ENCODE results near the gene SERINC2.
"Not testable (repeated sequence)": the region's sequence is repeated elsewhere in the genome, so short reads cannot be mapped to it uniquely, and the experiment has no call there.

SERINC2 gene

DNA sequence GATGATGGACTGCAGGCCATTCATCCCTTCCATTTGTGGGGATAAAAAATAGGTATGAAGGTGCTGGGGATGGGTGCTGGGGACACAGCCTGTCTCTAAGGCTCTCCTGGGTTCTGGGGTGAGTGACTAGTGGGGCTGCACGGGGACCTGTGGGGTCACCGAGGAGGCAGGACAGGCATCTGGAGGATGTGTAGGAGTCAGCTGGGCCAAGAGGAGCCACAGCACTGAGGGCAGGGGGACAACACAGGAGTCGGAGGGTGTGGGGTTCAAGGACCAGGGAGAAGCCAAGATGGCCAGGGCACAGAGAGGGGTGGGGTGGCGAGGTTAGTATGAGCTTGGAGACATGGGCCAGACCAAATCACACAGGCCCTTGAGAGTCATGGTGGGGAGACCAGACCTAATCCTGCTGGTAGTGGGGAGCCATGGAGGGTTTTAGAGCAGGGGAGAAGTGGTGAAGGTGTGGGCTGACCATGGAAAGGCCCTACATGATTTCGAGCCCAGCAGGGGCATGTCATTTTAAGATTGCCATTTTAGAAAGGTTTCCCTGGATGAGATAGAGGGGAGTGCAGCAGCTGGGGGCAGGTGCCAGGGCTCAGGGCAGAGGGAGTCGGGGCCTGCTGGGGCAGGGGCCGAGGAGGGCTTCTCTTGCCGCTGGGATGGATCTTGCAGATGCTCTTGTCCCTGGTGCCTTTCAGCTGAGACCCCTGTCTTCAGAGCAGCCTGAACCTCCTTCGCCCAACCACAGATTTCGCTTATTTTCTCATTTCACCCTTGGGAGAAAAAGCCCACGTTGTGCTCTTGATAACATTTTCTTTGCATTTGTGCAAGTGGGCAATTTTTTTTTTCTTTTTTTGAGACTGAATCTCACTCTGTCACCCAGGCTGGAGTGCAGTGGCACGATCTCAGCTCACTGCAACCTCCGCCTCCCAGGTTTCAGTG is 22.7 kb downstream of the SERINC2 start:
- no peak for DNase-seq

DNA sequence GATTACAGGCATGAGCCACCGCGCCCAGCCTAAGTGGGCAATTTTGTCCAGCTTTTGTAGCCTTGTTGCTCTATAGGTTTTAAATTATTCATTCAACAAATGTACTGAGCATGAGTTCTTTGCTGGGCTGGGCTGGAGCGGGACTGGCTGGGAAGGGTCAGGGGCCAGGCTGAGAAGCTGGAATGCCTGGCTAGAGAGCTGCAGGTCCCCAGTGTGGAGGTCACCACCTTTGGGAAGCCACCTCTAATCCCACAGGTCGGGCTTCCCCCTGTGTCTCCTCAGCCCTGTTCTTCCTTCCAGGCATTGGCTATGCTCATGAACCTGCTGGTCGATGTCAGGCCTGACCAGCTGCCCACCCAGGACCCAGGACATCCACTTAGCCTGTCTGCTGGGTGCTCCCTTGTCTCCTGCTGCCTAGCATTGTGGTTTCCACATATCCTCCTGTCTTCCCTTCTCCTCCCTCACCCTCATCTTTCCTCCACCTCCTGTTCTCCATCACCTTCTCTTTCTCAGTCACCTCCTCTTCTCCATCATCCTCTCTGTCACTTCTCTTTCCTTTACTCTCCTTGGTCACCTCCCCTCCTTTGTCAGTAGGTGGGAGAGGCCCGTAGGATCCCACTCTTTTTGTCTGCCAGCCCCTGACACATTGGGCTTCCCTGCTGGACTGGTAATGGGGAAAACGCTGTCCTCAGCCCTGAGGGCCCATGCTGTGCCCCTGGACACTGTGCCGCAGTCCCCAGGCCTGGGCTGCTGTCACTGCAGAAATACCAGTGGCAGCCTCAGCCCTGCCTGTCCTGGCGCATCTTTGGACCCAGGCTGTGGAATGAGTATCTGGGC is 23.8 kb downstream of the SERINC2 start:
- no peak for DNase-seq

DNA sequence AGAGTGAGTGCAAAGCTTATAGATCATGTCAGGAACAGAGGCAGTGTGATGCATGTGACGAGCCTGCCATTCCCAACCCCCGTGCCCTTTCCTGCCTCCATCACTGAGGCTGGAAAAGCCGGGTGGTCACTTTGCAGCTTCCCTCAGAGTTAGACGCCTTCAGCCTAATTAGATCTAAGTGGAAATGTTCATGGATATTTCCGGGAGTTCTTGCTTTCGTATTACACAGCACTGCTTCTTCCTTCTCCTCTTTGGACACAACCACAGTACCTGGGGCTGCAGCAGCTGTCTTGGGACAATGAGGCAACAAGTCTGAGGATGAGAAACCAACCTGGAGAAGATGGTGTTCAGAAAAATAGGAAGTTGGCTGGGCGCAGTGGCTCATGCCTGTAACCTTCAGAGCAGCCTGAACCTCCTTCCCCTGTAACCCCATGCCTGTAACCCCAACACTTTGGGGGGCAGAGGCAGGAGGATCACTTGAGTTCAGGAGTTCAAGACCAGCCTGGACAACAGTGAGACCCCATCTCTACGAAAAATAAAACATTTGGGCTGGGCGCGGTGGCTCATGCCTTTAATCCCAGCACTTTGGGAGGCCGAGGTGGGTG is 24.5 kb downstream of the SERINC2 start:
- DNase-seq, result no peak

DNA sequence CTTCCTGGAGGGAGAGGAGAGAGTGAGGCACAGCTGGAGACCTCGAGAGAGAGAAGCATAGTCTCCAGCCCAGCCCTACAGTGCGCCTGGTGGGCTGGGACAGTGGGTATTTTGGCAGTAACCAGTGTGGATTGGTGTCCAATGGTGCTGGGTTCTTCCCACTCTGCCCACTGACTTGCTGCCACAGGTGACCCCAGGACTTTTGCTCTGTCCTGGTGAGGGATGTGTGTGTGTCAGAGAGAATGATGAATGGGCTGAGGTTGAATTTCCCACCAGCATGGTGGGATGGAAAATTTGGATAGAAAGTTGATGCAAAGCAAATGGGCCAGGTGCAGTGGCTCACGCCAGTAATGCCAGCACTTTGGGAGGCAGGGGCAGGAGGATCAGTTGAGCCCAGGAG is 26.3 kb downstream of the SERINC2 start:
- no peak for DNase-seq

DNA sequence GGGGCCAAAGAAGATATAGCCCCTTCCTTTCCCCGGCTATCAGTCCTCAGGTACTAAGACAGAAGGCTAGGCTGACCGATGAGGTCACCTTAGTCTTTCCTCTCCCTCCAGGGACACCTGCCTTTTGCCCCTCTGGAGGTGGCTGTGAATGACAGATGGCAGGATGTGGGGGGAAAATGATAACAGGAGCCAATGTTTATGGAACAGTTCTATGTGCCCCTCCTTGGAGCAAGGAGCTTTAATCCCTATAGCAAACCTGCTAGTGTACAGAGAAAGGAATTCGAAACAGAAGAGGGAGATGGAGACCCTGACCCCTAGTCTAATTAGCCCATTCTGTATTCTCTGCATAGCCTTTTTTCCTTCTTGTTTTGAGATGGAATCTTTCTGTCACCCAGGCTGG is 28.1 kb downstream of the SERINC2 start:
- no peak for DNase-seq

DNA sequence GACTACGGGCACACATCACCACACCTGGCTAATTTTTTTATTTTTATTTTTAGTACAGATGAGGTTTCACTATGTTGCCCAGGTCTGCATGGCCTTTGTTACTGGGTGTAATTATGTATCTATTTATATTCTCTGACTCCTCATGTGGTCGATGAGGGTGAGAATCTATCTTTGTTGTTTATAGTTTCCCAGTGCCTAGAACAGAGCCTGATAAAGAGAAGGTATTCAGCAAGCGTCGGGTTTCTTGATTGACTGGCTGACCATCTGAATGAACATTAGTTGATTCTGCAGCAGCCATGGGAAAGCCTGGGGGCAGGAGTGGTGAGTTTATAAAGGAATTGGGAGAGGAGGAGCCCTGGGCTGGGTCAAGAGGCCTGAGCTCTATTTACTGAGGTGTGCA is 28.5 kb downstream of the SERINC2 start:
- no peak for DNase-seq

DNA sequence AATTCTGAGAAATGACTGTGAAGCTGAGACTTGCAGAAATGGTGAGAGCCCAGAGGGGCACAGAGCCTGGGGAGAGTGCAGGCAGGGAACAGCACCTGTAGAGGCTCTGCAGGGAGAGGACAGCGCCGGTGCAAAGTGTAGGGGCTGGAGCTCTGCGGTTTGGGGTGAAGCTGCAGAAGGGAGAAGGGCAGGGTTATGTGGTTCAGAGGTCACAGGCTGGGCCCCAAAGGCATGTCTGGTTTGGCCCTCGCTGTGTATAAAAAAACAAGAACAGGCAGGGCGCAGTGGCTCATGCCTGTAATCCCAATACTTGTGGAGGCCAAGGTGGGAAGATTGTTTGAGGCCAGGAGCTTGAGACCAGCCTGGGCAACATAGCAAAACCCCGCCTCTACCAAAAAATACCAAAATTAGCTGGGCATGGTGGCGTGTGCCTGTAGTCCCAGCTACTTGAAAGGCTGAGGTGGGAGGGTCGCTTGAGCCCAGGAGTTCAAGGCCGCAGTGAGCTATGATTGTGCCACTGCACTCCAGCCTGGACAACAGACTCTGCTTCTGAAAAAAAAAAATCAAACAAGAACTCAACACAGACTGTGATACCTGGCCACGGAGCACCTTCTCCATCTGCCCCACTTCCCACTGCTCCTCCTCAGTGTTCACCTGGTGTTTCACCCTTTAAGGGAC is 29.1 kb downstream of the SERINC2 start:
- DNase-seq, result no peak

DNA sequence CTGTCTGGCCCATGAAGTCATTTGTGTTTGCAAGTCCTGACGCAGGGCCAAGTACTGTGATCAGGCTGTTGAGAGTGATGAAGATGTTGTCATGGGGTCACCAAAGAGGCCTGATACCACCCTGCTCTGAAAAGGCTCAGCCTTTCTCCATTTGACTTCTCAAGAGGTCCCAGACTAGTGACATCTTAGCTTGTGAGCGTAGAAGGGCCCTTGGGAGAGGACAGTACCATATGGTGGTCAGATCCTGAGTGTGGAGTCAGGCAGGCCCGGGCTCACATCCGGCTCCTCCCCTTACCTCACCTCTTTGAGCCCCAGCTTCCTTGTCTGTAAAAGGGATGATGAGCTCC is 29.6 kb downstream of the SERINC2 start:
- no peak for DNase-seq

DNA sequence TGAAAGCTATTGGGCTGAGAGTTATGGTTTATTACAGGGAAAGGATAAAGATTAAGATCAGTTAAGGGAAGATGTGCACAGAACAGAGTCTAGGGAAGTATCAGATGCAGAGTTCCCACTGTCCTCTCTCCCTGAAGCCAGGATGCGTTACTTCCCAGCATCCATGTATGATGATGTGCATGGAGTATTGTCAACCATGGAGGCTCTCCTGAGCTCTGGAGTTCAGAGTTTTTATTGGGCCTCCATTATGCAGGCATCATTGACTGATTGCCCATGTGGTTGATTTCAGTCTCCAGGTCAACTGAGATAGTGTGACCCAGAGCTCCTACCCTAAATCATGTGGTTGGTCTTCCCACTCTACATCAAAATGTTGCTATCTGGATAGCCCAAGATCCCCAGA is 30.7 kb downstream of the SERINC2 start:
- DNase-seq, result no peak

DNA sequence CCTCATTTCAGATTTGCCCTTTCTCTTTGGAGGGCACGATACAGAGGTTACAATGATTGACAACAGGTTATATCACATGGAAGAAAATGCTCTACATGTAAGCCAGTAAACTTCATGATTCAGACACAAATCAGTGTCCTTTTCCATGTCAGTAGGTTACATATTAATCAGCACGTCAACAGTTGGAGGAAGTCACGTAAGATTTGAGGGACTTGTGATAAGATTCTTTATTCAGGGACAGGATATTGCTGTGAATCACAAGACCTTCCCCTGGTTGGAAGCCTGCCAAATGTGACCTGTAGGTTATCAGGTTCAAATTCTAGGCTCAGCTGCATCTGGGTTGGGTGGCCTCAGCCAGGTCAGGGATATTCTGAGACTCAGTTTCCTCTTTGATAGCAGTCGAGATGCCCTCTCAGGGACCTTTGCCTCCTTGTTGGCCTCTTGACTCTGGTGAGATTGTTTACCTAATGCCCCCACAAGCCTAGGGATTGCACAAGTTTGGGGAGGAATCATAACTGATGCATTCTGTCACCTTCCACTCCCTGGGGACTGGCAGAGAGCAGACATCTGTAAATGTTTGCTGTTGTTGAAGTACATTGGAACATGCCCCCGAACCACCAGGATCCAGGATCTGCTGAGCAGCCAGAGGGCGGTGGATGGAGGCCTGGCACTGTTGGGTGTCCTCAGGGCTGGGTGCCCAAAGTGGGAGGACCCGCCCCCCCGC is 31.9 kb downstream of the SERINC2 start:
- no peak for DNase-seq

DNA sequence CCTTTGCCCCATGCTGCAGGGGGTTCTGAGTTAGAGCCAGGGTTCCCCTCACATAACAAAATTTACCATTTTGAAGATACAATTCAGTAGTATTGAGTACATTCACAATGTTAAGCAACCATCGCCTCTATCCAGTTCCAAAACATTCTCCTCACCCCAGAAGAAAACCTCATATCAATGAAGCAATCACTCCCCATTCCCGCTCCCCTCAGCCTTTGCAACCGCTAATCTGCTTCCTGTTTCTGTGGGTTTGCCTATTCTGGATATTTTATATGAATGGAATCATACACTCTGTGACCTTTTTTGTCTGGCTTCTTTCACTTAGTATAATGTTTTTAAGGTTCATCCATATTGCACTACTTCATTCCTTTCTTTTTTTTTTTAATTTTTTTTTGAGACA is 32.9 kb downstream of the SERINC2 start:
- DNase-seq, result peak; percentile 39

DNA sequence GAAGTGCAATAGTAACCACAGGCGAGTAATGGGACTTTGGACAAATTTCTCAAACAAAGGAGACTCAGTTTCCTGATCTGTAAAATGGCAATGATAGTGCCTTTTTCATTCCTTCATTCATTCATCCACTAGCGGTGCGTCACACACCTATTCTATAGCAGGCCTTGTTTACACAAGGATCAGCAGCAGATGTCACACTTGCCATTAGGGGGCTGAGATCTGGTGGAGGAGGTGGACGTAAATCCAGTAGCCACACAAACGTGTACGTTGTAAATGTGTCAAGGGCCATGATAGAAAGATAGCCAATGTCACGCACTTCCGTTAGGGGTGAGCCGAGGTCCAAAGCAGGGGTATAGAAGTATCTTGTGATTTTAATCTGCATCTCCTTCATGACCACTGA is 34.2 kb downstream of the SERINC2 start:
- DNase-seq, result no peak

DNA sequence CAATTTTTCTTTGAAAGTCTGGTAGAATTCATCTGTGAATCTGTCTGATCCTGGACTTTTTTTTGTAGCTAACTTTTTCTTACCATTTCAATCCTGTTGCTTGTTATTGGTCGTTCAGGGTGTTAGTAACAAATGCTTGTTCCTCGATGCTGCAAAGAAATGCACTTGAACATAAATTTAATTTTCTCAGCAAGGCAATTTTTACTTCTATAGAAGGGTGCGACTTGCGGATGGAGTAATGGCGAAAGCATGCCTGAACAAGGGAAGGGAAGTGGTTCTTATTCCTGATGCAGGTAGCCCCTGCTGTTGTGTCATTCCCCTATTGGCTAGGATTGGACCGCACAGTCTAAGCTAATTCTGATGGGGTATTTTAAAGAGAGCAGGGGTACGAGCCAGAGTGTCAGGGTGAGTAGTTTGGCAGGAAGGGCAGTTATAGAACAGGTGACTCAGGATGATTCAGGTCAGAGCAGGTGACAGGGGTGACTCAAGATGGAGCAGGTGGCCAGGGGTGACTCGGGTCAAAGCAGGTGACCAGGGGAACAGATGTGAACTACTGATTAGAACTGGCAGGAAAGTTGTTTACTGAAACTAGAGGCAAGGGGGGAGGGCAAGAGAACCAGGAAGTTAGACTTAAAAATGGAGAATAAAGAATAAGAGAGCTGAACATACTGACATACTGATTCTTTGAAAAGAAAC is 40.5 kb downstream of the SERINC2 start:
- DNase-seq, result no peak

DNA sequence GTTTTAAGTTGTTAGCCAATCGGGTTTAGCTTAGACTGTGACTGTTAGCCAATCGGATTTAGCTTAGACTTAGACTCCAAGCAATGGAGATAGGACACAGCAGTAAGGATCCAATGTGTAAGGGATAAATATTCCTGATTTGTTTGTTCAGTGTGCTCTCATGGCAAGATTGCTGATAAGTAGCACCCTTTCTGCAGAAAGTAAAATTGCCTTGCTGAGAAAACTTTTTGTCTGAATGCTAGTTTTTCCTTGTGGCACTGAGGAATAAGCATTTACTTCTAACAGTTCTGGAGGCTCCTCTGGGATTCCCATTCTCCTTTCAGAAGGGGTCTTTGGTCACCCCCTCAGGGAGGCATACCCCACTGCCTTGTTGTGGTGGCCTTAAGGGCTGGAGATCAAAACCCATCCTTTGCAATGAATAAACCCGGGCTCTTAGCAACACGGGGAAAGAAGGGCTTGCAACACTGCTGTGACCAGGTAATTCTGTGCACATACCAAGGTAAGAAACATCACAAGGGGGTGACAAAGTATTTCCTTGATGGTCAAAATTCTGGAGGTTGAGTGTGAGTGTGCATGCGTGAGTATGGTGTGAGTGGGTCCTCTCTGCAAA is 45.4 kb downstream of the SERINC2 start:
- DNase-seq, result no peak

DNA sequence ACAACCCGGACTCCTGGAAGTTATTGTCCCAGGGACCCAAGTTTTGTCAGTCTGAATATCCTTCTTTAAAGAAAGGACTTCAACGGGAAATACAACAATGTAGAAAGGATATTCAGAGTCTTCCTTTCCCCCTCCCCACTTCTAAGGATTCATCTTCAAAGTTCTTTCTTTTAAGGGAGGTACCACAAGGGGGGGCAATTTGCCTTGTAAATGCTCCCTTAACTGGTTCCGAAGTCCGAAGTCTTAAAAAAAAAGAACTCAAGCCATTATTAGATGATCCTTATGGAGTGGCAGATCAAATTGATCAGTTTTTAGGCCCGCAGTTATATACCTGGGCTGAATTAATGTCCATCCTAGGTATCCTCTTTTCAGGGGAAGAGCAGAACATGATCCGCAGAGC is 47.0 kb downstream of the SERINC2 start:
- DNase-seq, result no peak

DNA sequence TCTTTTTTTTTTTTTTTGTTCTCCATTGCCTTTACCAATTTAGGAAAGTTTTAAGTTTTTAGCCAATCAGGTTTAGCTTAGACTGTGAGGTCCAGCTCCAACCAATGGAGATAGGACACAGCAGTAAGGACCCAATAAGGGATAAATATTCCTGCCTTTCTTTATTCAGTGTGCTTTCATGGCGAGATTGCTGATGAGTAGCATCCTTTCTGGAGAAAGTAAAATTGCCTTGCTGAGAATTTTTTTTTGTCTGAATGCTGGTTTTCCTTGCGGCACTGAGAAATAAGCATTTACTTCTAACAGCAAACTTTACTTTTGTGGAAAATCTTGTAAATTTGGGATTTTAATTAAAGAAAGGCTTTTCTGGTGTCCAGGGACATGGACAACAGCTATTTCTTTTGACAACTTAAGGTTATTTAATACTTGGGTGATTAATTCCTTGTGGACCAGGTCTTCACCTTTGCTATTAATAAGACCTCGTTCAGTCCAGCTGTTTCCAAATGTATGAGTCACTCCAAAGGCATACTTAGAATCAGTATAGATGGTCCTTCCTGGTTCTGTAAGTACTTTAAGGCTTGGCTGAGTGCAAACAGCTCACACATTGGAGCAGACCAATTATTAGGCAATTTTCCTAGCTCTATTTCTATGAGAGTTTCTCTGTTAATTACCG is 54.1 kb downstream of the SERINC2 start:
- DNase-seq, result no peak

DNA sequence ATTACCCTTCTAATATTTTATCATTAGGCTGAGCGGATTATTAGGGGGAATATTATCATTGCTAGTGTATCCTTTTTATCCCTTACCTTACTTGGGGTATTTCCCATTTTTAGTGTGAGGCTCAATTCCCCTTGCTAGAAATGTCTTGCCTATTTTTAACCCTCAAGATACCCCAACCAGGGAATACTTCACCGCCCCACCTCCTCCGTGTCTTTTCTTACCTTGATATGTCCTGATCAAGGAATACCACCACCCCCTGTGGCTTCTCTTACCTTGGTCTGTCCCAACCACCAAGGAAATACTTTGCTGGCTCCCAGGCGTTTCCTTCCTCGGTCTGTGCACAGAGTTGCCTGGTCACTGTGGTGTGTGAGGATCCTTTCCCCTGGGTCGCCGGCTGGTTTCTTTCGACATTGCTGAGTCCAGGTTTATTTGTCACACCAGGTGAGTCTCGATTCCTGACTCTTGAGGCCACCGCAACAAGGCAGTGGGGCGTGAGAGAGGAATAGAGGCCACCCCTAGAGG is 57.8 kb downstream of the SERINC2 start:
- DNase-seq, result no peak

DNA sequence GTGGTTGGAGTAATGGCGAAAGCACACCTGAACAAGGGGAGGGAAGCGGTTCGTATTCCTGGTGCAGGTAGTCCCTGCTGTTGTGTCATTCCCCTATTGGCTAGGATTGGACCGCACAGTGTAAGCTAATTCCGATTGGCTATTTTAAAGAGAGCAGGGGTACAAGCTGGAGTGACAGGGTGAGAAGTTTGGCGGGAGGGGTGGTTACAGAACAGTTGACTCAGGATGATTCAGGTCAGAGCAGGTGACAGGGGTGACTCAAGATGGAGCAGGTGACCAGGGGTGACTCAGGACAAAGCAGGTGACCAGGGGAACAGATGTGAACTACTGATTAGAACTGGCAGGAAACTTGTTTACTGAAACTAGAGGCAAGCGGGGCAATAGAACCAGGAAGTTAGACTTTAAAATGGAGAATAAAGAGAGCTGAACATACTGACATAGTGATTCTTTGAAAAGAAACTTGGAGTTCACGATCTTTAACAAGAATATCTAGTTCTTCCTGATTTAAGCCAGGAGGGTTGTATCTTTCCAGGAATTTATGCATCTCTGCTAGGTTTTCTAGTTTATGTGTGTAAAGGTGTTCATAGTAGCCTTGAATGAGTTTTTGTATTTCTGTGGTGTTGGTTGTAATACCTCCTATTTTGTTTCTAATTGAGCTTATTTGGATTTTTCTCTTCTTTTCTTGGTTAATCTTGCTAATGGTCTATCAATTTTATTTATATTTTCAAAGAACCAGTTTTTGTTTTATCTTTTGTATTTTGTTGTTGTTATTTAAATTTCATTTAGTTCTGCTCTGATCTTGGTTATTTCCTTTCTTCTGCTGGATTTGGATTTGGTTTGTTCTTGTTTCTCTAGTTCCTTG is 58.7 kb downstream of the SERINC2 start:
- not testable (repeated sequence) for DNase-seq

DNA sequence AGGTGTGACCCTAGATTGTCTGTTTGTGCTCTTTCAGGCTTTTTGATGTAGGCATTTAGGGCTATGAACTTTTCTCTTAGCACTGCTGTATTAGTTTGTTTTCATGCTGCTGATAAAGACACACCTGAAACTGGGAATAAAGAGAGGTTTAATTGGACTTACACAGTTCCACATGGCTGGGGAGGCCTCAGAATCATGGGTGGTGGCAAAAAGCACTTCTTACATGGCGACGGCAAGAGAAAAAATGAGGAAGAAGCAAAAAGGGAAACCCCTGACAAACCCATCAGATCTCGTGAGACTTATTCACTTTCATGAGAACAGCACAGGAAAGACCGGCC is 59.3 kb downstream of the SERINC2 start:
- DNase-seq, result not testable (repeated sequence)

DNA sequence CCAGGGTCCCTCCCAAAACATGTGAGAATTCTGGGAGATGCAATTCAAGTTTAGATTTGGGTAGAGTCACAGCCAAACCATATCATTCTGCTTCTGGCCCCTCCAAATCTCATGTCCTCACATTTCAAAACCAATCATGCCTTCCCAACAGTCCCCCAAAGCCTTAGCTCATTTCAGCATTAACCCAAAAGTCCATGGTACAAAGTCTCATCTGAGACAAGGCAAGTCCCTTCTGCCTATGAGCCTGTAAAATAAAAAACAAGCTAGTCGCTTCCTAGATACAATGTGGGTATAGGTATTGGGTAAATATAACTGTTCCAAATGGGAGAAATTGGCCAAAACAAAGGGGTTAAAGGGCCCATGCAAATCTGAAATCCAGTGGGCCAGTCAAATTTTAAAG is 59.7 kb downstream of the SERINC2 start:
- not testable (repeated sequence) for DNase-seq

Measured in SIG-M5 (cell line).